NCI-H1694 (cell line): ENCODE results near the gene SPOUT1.

Source experiments
- DNase-seq: peaks from one replicate; lab custom pipeline; 2025; lab: John Stamatoyannopoulos, UW

SPOUT1 gene

GRCh38 chr9:128836509-128837145 is 7.0 kb upstream of the SPOUT1 start:
- DNase-seq = no peak

- DNase-seq = no peak
These were observed 5.9 kb upstream of the SPOUT1 start for GRCh38 chr9:128835246-128836210.

GRCh38 chr9:128833696-128834095 is 4.1 kb upstream of the SPOUT1 start:
- DNase-seq = no peak

- no peak for DNase-seq
These were observed 708 bp downstream of the SPOUT1 start for GRCh38 chr9:128828719-128829452.

GRCh38 chr9:128828267-128828666 is 1.3 kb downstream of the SPOUT1 start:
- no peak for DNase-seq

- DNase-seq = no peak
These were observed 3.5 kb downstream of the SPOUT1 start for GRCh38 chr9:128825923-128826700.

- no peak for DNase-seq
These were observed 4.7 kb downstream of the SPOUT1 start for GRCh38 chr9:128824911-128825310.

- no peak for DNase-seq
These were observed 5.6 kb downstream of the SPOUT1 start for GRCh38 chr9:128823903-128824406.

GRCh38 chr9:128823362-128823902 is 6.2 kb downstream of the SPOUT1 start:
- no peak for DNase-seq

GRCh38 chr9:128822407-128823042 is 7.1 kb downstream of the SPOUT1 start:
- DNase-seq = no peak

GRCh38 chr9:128821584-128822406 is 7.8 kb downstream of the SPOUT1 start:
- no peak for DNase-seq

GRCh38 chr9:128820665-128821583 is 8.7 kb downstream of the SPOUT1 start:
- no peak for DNase-seq

GRCh38 chr9:128819716-128820664 is 9.6 kb downstream of the SPOUT1 start:
- DNase-seq = no peak

GRCh38 chr9:128818839-128819715 is 10.5 kb downstream of the SPOUT1 start:
- no peak for DNase-seq

GRCh38 chr9:128818099-128818838 is 11.3 kb downstream of the SPOUT1 start, which contains the start of gene ENDOG:
ENDOG (plus strand) TSS chr9:128818500; CDS start chr9:128818685, 185 bp downstream.
- DNase-seq = peak; percentile 90

- DNase-seq = no peak
These were observed 18.7 kb downstream of the SPOUT1 start for GRCh38 chr9:128810873-128811272.
